GM23338 (cell line): ENCODE measurements around the gene CTNNA1. TPM values are rescaled to one million over a fixed set of nuclear protein-coding genes. Genes with fewer than 3 reads are reported as not detected.

Experiments
- ATAC-seq: fragments of 200-7000 bp; cut with Tn5 transposase; 3 replicates; pipeline ENCODE4 v1.9.1; 2020
- DNase-seq: peaks from one replicate; pipeline ENCODE4 v3.0.0-alpha.2; 2015; ENCODE audit warnings: low spot score
- H2AFZ ChIP-seq: fragments of 200-600 bp; sonication (generic); 2 replicates; pipeline ENCODE4 v1.8.0; 2016; ENCODE audit warnings: antibody characterized with exemption, mild to moderate bottlenecking, moderate library complexity
- H3F3A ChIP-seq: fragments of 200-600 bp; sonication (generic); replicated peaks from 2 replicates; pipeline ENCODE4 v1.8.0; 2017; ENCODE audit warnings: antibody characterized with exemption, mixed run types, low read depth
- H3K27ac ChIP-seq: fragments of 200-600 bp; sonication (generic); 2 replicates; pipeline ENCODE4 v1.6.1; 2016; ENCODE audit warnings: low read depth
- H3K27me3 ChIP-seq: fragments of 200-600 bp; sonication (generic); 2 replicates; pipeline ENCODE4 v1.8.0; 2016; ENCODE audit warnings: mild to moderate bottlenecking, mixed run types, moderate library complexity; ENCODE audit not compliant: insufficient read depth
- H3K36me3 ChIP-seq: fragments of 200-600 bp; sonication (generic); 2 replicates; pipeline ENCODE4 v1.8.0; 2016; ENCODE audit warnings: mild to moderate bottlenecking; ENCODE audit not compliant: insufficient read depth
- H3K4me1 ChIP-seq: fragments of 200-600 bp; sonication (generic); 2 replicates; pipeline ENCODE4 v1.8.0; 2016; ENCODE audit warnings: mild to moderate bottlenecking, moderate library complexity; ENCODE audit not compliant: insufficient read depth
- H3K4me2 ChIP-seq: fragments of 200-600 bp; sonication (generic); 2 replicates; pipeline ENCODE4 v1.7.1; 2017; ENCODE audit warnings: mixed run types
- H3K4me3 ChIP-seq: fragments of 200-600 bp; sonication (generic); 2 replicates; pipeline ENCODE4 v1.6.1; 2016; ENCODE audit warnings: mixed run types
- H3K79me2 ChIP-seq: fragments of 200-600 bp; sonication (generic); replicated peaks from 2 replicates; pipeline ENCODE4 v1.8.0; 2017; ENCODE audit warnings: mild to moderate bottlenecking; ENCODE audit not compliant: insufficient read depth
- H3K9me2 ChIP-seq: fragments of 200-600 bp; sonication (generic); 2 replicates; pipeline ENCODE4 v1.8.0; 2017; ENCODE audit not compliant: insufficient read depth
- H4K20me1 ChIP-seq: fragments of 200-600 bp; sonication (generic); replicated peaks from 2 replicates; pipeline ENCODE4 v1.8.0; 2017; ENCODE audit warnings: mild to moderate bottlenecking; ENCODE audit not compliant: insufficient read depth
- H3K27ac Mint-ChIP-seq: 2 replicates; pipeline ENCODE4 v1.8.0; 2020; ENCODE audit warnings: inconsistent platforms, mild to moderate bottlenecking, moderate library complexity, mixed read lengths
- H3K27me3 Mint-ChIP-seq: 3 replicates; pipeline ENCODE4 v1.8.0; 2022; ENCODE audit warnings: low read depth, mild to moderate bottlenecking, moderate library complexity, mixed read lengths, inconsistent platforms; ENCODE audit not compliant: insufficient read depth, poor library complexity
- H3K36me3 Mint-ChIP-seq: 3 replicates; pipeline ENCODE4 v1.8.0; 2021; ENCODE audit warnings: low read depth, mild to moderate bottlenecking, inconsistent platforms, moderate library complexity, mixed read lengths
- H3K4me1 Mint-ChIP-seq: 3 replicates; pipeline ENCODE4 v1.8.0; 2020; ENCODE audit warnings: mild to moderate bottlenecking, inconsistent platforms, mixed read lengths
- H3K4me3 Mint-ChIP-seq: 3 replicates; pipeline ENCODE4 v1.8.0; 2021; ENCODE audit warnings: moderate library complexity, mild to moderate bottlenecking, inconsistent platforms, mixed read lengths
- H3K9me3 Mint-ChIP-seq: 3 replicates; pipeline ENCODE4 v1.8.0; 2020; ENCODE audit warnings: moderate library complexity, mild to moderate bottlenecking, inconsistent platforms, mixed read lengths
- ETS1 ChIP-seq: IDR thresholded peaks from 2 replicates; pipeline ENCODE4 v1.6.1; 2016; ENCODE audit warnings: antibody characterized with exemption
- EZH2 ChIP-seq: fragments of 200-600 bp; sonication (generic); IDR thresholded peaks from one replicate; pipeline ENCODE4 v1.8.0; 2017; ENCODE audit warnings: antibody characterized with exemption, mild to moderate bottlenecking, low read depth; ENCODE audit not compliant: unreplicated experiment
- EZH2phosphoT487 ChIP-seq: fragments of 200-600 bp; sonication (generic); IDR thresholded peaks from one replicate; pipeline ENCODE4 v1.8.1; 2018; ENCODE audit warnings: antibody characterized with exemption; ENCODE audit not compliant: unreplicated experiment
- JUNB ChIP-seq: IDR thresholded peaks from one replicate; pipeline ENCODE4 v1.6.1; 2016; ENCODE audit warnings: antibody characterized with exemption; ENCODE audit not compliant: unreplicated experiment
- NANOG ChIP-seq: IDR thresholded peaks from 2 replicates; pipeline ENCODE4 v1.6.1; 2016; ENCODE audit warnings: antibody characterized with exemption, borderline replicate concordance
- REST ChIP-seq: IDR thresholded peaks from one replicate; pipeline ENCODE4 v1.6.1; 2018; ENCODE audit warnings: antibody characterized with exemption; ENCODE audit not compliant: unreplicated experiment
- STAT1 ChIP-seq: IDR thresholded peaks from one replicate; pipeline ENCODE4 v1.6.1; 2016; ENCODE audit warnings: antibody characterized with exemption; ENCODE audit not compliant: unreplicated experiment
- ZNF331 ChIP-seq: fragments of 250-450 bp; sonication (Bioruptor Pico); IDR thresholded peaks from 2 replicates; pipeline ENCODE4 v1.5.0; 2020; ENCODE audit warnings: low read depth, mild to moderate bottlenecking, moderate library complexity
- ZNF462 ChIP-seq: fragments of 250-450 bp; sonication (Bioruptor Pico); IDR thresholded peaks from 2 replicates; pipeline ENCODE4 v1.5.0; 2020; ENCODE audit warnings: mild to moderate bottlenecking, moderate library complexity
- polyA plus RNA-seq: library from polyadenylated mRNA; unstranded; fragments of >200 nt; fragmentation: Nextera tagmentation; extraction: Ambion mirVana; gene quantifications from 2 replicates; pipeline ENCODE4 v1.2.1, GENCODE V29; 2016
- total RNA-seq: library from RNA; depleted of rRNA; stranded (reverse); fragments of >200 nt; shearing (Covaris generic); gene quantifications from 2 replicates; pipeline ENCODE4 v1.2.3, GENCODE V29; 2014

CTNNA1 gene
- total and polyA plus RNA-seq, 2 experiments from 2014 or later = 111 to 348 TPM

GRCh38 chr5:138803285-138803684 lies 50.1 kb downstream of the CTNNA1 start (continued):
- no peak for TF ChIP-seq ZNF462 (CRISPR knock-in tag)
- no peak for TF ChIP-seq STAT1
- no peak for TF ChIP-seq JUNB
- TF ChIP-seq ZNF331 (CRISPR knock-in tag) = no peak
- TF ChIP-seq EZH2phosphoT487 = no peak
- TF ChIP-seq REST = no peak

GRCh38 chr5:138803935-138804334 lies 50.7 kb downstream of the CTNNA1 start:
- no peak overlapping the region for H3K4me3 Mint-ChIP-seq
- H3K4me2 ChIP-seq = no peak overlapping the region
- no peaks in the 10 kb centered on the region for H3K4me1 ChIP-seq
- H3K27me3 ChIP-seq = no peaks in the 10 kb centered on the region
- no peaks in the 10 kb centered on the region for H3F3A ChIP-seq
- no peaks in the 10 kb centered on the region; the same call in 2 of the 3 replicates for H3K9me3 Mint-ChIP-seq
- no peak overlapping the region for H3K4me3 ChIP-seq
- H3K9me2 ChIP-seq = no peaks in the 10 kb centered on the region
- H3K4me1 Mint-ChIP-seq = peaks cover 5% of the 10 kb centered on the region; the same call in 2 of the 3 replicates
- no peak overlapping the region for H2AFZ ChIP-seq
- H3K27ac Mint-ChIP-seq = peak overlapping the region; percentile 60; the same call in 1 of the 2 replicates
- no peaks in the 10 kb centered on the region for H3K27me3 Mint-ChIP-seq
- peaks cover 46% of the 10 kb centered on the region for H3K36me3 Mint-ChIP-seq
- no peak overlapping the region for H3K27ac ChIP-seq
- H3K79me2 ChIP-seq = peaks cover 96% of the 10 kb centered on the region
- H3K36me3 ChIP-seq = peaks cover 4% of the 10 kb centered on the region; the same call in 1 of the 2 replicates
- ATAC-seq = no peak
- H4K20me1 ChIP-seq = no peaks in the 10 kb centered on the region
- DNase-seq = no peak
- TF ChIP-seq ETS1 (no peak), REST (no peak), NANOG (no peak), EZH2 (no peak), EZH2phosphoT487 (no peak)
